Calu3 (cell line): Measurements from ENCODE around the gene ZMPSTE24. TPM values are rescaled to one million over a fixed set of nuclear protein-coding genes. Genes with fewer than 3 reads are reported as not detected.

ENCODE experiments used
- BruUV-seq: library from RNA; stranded (reverse); fragments of 400-500 nt; replicated peaks from 2 replicates; lab custom pipeline; 2021; lab: Mats Ljungman, UMichigan
- CTCF ChIA-PET: fragments of 300-600 bp; sonication (Branson Sonifier 250); formaldehyde crosslinking; loops from one replicate; lab custom pipeline; 2022; ENCODE audit warnings: antibody characterized with exemption; lab: Charles Lee
- DNase-seq: peaks from one replicate; pipeline ENCODE4 v3.0.0; 2022
- H3K27ac Mint-ChIP-seq: one replicate; pipeline ENCODE4 v1.8.0; 2022; ENCODE audit warnings: mixed read lengths; ENCODE audit not compliant: unreplicated experiment
- H3K27me3 Mint-ChIP-seq: one replicate; pipeline ENCODE4 v1.8.0; 2022; ENCODE audit warnings: mixed read lengths; ENCODE audit not compliant: unreplicated experiment
- H3K36me3 Mint-ChIP-seq: one replicate; pipeline ENCODE4 v1.8.0; 2022; ENCODE audit warnings: mild to moderate bottlenecking, moderate library complexity, mixed read lengths; ENCODE audit not compliant: insufficient read depth, unreplicated experiment
- H3K4me1 Mint-ChIP-seq: one replicate; pipeline ENCODE4 v1.8.0; 2022; ENCODE audit warnings: mild to moderate bottlenecking, low read depth, mixed read lengths; ENCODE audit not compliant: unreplicated experiment
- H3K4me3 Mint-ChIP-seq: one replicate; pipeline ENCODE4 v1.8.0; 2022; ENCODE audit warnings: mild to moderate bottlenecking, low read depth, moderate library complexity, mixed read lengths; ENCODE audit not compliant: unreplicated experiment
- H3K9me3 Mint-ChIP-seq: one replicate; pipeline ENCODE4 v1.8.0; 2022; ENCODE audit warnings: low read depth, mixed read lengths; ENCODE audit not compliant: unreplicated experiment
- intact Hi-C: fragments of 100-400 bp; cut with micrococcal nuclease; formaldehyde crosslinking; loops from one replicate; pipeline ENCODE4 v1.10.0; 2022; ENCODE audit not compliant: unreplicated experiment
- total RNA-seq: library from RNA; stranded (reverse); gene quantifications from 2 replicates; pipeline ENCODE4 v1.2.3, GENCODE V29; 2022
- TF ChIP-seq, protein P1 (sequence below): fragments of 200-600 bp; IDR thresholded peaks from one replicate; pipeline ENCODE4 v1.8.0; 2022; ENCODE audit warnings: antibody characterized with exemption; ENCODE audit not compliant: unreplicated experiment

The ZMPSTE24 gene
- total RNA-seq, 1 experiment from 2014 or later, result 62.0 TPM

GRCh38 chr1:40239626-40240025 is 18.4 kb upstream of the ZMPSTE24 start:
- TF ChIP-seq, protein P1, sequence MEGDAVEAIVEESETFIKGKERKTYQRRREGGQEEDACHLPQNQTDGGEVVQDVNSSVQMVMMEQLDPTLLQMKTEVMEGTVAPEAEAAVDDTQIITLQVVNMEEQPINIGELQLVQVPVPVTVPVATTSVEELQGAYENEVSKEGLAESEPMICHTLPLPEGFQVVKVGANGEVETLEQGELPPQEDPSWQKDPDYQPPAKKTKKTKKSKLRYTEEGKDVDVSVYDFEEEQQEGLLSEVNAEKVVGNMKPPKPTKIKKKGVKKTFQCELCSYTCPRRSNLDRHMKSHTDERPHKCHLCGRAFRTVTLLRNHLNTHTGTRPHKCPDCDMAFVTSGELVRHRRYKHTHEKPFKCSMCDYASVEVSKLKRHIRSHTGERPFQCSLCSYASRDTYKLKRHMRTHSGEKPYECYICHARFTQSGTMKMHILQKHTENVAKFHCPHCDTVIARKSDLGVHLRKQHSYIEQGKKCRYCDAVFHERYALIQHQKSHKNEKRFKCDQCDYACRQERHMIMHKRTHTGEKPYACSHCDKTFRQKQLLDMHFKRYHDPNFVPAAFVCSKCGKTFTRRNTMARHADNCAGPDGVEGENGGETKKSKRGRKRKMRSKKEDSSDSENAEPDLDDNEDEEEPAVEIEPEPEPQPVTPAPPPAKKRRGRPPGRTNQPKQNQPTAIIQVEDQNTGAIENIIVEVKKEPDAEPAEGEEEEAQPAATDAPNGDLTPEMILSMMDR, result no peak
- BruUV-seq, result no TSS peak
- CTCF ChIA-PET, result no interaction called here
- Mint-ChIP-seq H3K27me3 (no peaks in the 10 kb centered on the region), H3K4me3 (no peak overlapping the region), H3K27ac (no peak overlapping the region), H3K4me1 (peaks cover 10% of the 10 kb centered on the region), H3K36me3 (peaks cover 6% of the 10 kb centered on the region), H3K9me3 (no peaks in the 10 kb centered on the region)
- intact Hi-C loops, result no loop called here
- DNase-seq, result no peak

DNA sequence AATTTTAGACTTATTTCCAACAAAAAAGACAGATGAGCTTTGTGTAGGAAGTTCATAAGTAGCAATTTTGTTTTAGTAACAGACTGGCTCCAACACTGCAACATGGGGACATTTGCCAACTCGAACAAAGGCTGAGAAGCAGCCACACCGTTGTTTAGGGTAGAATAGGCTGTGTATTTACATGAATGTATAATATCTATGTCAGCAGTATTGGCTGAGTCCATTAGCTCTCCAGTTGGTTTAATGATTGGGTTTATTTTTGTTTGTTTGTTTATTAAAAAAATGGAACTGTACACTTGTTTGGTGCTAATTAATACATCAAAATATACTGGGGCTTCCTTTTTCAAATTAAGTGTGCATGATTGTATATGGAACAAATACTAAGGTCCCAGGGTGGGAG is 17.6 kb upstream of the ZMPSTE24 start:
- no peak overlapping the region for H3K4me3 Mint-ChIP-seq
- no peak overlapping the region for H3K27ac Mint-ChIP-seq
- H3K27me3 Mint-ChIP-seq, result no peaks in the 10 kb centered on the region
- peaks cover 10% of the 10 kb centered on the region for H3K4me1 Mint-ChIP-seq
- CTCF ChIA-PET, result no interaction called here
- no peaks in the 10 kb centered on the region for H3K9me3 Mint-ChIP-seq
- intact Hi-C loops, result no loop called here
- TF ChIP-seq, protein P1, result no peak
- DNase-seq, result no peak
- no TSS peak for BruUV-seq
- H3K36me3 Mint-ChIP-seq, result peaks cover 6% of the 10 kb centered on the region

DNA sequence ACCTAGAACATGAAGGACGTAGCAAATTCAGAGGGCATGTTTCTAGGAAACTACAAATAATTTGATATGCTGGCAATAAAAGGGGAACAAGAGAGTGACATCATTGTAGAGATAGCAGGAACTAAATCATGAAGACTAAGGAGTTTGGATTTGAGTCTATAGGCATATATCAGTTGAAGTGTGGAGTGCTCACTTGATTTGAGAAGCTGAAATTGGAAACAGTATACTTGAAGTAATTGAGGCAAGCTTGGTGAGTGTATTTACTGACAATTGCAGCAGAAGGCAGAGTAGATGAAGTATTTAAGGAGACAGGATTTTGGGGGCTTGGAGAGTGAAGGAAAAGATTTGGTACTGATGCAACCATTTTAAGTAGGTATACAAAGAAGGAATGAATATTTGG is 16.7 kb upstream of the ZMPSTE24 start:
- Mint-ChIP-seq H3K36me3 (peaks cover under 1% of the 10 kb centered on the region), H3K9me3 (no peaks in the 10 kb centered on the region), H3K27ac (peak overlapping the region; percentile 10), H3K27me3 (no peaks in the 10 kb centered on the region), H3K4me1 (peaks cover 10% of the 10 kb centered on the region), H3K4me3 (no peak overlapping the region)
- CTCF ChIA-PET, result no interaction called here
- TF ChIP-seq, protein P1, result no peak
- DNase-seq, result no peak
- intact Hi-C loops, result no loop called here
- no TSS peak for BruUV-seq

- peaks cover 10% of the 10 kb centered on the region for H3K4me1 Mint-ChIP-seq
- H3K9me3 Mint-ChIP-seq, result no peaks in the 10 kb centered on the region
- no peaks in the 10 kb centered on the region for H3K36me3 Mint-ChIP-seq
- BruUV-seq, result no TSS peak
- H3K27me3 Mint-ChIP-seq, result no peaks in the 10 kb centered on the region
- no peak for DNase-seq
- TF ChIP-seq, protein P1, result no peak
- H3K4me3 Mint-ChIP-seq, result no peak overlapping the region
- intact Hi-C loops, result no loop called here
- CTCF ChIA-PET, result interaction anchor here (0.7 kb wide), 2 partner anchors 91 to 384 kb away, joined by 4 read pairs; no protein-coding TSS in a partner anchor
- H3K27ac Mint-ChIP-seq, result no peak overlapping the region
These were observed 14.7 kb upstream of the ZMPSTE24 start for GRCh38 chr1:40243351-40243750.
